Measurements from ENCODE around the gene ARPC4.

- TF ChIP-seq CTCF (conservative IDR thresholded peaks at IDR 0.05; ENCODE audit: low read depth, low read length) (no peak), EZH2 (IDR thresholded peaks at IDR 0.05; ENCODE audit: borderline replicate concordance, low read depth, low read length, poor library complexity, severe bottlenecking) (no peak)
Observed at GRCh38 chr3:9812870-9813483, 20.1 kb downstream of the ARPC4 start.

Measured in A673 (cell line).